ENCODE data around the gene STX1A. TPM values are rescaled to one million over a fixed set of nuclear protein-coding genes. Genes with fewer than 3 reads are reported as not detected.

Gene STX1A
- total and polyA plus RNA-seq, 2 of the 13 experiments (the other 11 are each of a cell fraction or from before 2014, with no cell fraction given) = 6.1 to 12.2 TPM

GRCh38 chr7:73683056-73683787 is 36.2 kb downstream of the STX1A start, which contains the start of the genes BUD23 and DNAJC30 (continued):
- TF ChIP-seq, protein P1, sequence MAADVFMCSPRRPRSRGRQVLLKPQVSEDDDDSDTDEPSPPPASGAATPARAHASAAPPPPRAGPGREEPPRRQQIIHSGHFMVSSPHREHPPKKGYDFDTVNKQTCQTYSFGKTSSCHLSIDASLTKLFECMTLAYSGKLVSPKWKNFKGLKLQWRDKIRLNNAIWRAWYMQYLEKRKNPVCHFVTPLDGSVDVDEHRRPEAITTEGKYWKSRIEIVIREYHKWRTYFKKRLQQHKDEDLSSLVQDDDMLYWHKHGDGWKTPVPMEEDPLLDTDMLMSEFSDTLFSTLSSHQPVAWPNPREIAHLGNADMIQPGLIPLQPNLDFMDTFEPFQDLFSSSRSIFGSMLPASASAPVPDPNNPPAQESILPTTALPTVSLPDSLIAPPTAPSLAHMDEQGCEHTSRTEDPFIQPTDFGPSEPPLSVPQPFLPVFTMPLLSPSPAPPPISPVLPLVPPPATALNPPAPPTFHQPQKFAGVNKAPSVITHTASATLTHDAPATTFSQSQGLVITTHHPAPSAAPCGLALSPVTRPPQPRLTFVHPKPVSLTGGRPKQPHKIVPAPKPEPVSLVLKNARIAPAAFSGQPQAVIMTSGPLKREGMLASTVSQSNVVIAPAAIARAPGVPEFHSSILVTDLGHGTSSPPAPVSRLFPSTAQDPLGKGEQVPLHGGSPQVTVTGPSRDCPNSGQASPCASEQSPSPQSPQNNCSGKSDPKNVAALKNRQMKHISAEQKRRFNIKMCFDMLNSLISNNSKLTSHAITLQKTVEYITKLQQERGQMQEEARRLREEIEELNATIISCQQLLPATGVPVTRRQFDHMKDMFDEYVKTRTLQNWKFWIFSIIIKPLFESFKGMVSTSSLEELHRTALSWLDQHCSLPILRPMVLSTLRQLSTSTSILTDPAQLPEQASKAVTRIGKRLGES (CRISPR knock-in tag; IDR thresholded peaks at IDR 0.05; ENCODE audit: borderline replicate concordance) = no peak
- no peak for TF ChIP-seq HOMEZ (CRISPR knock-in tag; IDR thresholded peaks at IDR 0.05; ENCODE audit: low read depth)
- no peak for TF ChIP-seq ZBTB40 (IDR thresholded peaks at IDR 0.05)
- TF ChIP-seq ZBTB40 (CRISPR knock-in tag; IDR thresholded peaks at IDR 0.05) = 0 out of 2 replicates have a peak, but pooled peaks have one; percentile 8
- TF ChIP-seq MAZ (IDR thresholded peaks at IDR 0.05; ENCODE audit: borderline replicate concordance, low read depth, low read length) = no peak
- peak; percentile 88 for TF ChIP-seq MAZ (CRISPR knock-in tag; IDR thresholded peaks at IDR 0.05; ENCODE audit: low read depth)
- no peak for TF ChIP-seq JARID2 (CRISPR knock-in tag; IDR thresholded peaks at IDR 0.05; ENCODE audit: insufficient replicate concordance)
- TF ChIP-seq ZNF12 (CRISPR knock-in tag; IDR thresholded peaks at IDR 0.05) = no peak
- TF ChIP-seq SMARCC2 (IDR thresholded peaks at IDR 0.05) = no peak
- no peak for TF ChIP-seq MEIS1 (CRISPR knock-in tag; IDR thresholded peaks at IDR 0.05; ENCODE audit: borderline replicate concordance)
- peak; percentile 77; the same call in 1 of the 2 replicates for TF ChIP-seq HOXA7 (CRISPR knock-in tag; IDR thresholded peaks at IDR 0.05)
- no peak for TF ChIP-seq PPARG (CRISPR knock-in tag; conservative IDR thresholded peaks at IDR 0.05)
- TF ChIP-seq, protein P2, sequence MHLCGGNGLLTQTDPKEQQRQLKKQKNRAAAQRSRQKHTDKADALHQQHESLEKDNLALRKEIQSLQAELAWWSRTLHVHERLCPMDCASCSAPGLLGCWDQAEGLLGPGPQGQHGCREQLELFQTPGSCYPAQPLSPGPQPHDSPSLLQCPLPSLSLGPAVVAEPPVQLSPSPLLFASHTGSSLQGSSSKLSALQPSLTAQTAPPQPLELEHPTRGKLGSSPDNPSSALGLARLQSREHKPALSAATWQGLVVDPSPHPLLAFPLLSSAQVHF (CRISPR knock-in tag; IDR thresholded peaks at IDR 0.05) = peak; percentile 69; the same call in 1 of the 2 replicates
- TF ChIP-seq TEAD3 (CRISPR knock-in tag; optimal IDR thresholded peaks at IDR 0.05; ENCODE audit: borderline replicate concordance) = no peak
- no peak for TF ChIP-seq FOSL1 (CRISPR knock-in tag; IDR thresholded peaks at IDR 0.05; ENCODE audit: borderline replicate concordance)
